ENCODE results near the gene ATP11B.
"Not testable (repeated sequence)": the region's sequence is repeated elsewhere in the genome, so short reads cannot be mapped to it uniquely, and the experiment has no call there.

ATP11B gene

DNA sequence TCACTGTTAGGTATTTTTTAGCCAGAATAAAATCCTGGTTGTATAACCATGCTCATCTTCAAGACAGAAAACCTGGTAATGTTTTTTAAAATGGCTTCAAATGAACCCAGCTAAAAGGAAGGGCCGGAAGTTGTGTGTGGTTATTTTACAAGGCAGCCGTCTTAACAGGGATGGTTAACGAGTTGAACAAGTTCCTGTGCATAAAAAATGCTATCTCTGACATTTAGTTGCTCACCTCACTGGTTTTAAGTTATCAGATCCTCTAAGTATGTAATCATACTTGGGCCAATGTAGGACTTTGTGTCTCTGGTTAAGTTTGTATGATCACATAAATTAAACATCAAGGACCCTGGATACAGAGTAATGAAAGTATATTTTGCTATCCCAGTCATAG is 2.1 kb downstream of the ATP11B start:
- DNase-seq (ENCODE audit: low read depth): no peak

DNA sequence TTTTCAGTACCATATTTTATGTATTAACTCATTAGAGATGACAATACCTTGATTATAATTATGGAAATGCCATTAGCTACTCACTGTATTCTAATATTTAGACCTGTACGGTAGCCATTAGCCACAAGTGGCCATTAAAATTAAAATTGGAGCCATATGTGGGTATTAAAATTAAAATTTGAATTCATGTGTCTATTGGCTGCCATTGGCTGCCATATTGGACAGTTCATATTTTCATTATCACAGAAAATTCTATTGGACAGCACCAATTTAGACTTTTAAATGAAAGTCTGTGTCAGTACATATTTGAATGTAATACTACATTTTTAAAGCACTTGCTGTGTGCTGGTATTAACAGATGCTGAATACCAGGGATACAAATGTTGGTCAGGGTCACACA is 3.0 kb downstream of the ATP11B start:
- DNase-seq (ENCODE audit: low read depth): no peak

DNA sequence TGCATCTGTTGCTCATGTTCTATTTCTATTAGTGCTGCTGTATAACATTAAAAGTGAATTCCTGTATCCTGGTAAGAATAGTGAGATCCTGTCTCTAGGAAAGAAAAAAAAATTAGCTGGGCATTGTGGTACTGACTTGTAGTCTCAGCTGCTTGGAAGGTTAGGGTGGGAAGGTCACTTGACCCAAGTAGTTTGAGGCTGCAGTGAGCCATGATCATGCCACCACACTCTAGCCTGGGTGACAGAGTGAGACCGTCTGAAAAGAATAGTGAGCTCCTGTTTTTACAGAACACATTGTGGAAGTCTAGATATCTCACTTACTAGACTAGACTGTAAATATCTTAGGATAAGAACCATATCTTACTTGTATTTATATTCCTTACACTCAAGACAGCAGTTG is 4.6 kb downstream of the ATP11B start:
- DNase-seq (ENCODE audit: low read depth): no peak

DNA sequence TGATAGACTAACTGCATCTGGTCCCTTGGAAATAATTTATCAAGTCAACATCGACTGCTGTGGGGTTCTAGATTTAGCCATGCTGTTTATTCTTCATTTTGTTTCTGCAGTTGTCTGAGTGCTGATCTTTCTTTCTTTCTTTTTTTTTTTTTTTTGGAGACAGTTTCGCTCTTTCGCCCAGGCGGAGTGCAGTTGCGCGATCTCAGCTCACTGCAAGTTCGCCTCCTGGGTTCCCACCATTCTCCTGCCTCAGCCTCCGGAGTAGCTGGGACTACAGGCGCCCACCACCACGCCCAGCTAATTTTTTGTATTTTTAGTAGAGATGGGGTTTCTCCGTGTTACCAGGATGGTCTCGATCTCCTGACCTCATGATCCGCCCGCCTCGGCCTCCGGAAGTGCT is 5.8 kb downstream of the ATP11B start:
- DNase-seq (ENCODE audit: low read depth): not testable (repeated sequence)

DNA sequence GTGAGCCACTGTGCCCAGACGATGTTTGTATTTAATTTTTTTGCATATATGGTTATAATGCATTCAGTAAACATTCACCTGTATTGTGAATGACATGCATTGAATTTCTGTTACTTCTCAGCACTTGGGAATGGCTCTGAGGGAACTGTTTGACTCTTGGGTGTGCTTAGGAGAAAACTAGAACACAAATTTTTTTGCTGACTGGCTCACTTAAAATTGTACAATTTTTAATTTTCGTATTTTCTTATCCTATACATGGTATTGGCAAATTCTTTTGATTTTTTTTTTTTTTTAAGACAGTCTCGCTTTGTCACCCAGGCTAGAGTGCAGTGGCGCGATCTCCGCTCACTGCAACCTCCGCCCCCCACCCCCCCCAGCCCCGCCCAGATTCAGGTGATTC is 7.2 kb downstream of the ATP11B start:
- no peak for DNase-seq (ENCODE audit: low read depth)

DNA sequence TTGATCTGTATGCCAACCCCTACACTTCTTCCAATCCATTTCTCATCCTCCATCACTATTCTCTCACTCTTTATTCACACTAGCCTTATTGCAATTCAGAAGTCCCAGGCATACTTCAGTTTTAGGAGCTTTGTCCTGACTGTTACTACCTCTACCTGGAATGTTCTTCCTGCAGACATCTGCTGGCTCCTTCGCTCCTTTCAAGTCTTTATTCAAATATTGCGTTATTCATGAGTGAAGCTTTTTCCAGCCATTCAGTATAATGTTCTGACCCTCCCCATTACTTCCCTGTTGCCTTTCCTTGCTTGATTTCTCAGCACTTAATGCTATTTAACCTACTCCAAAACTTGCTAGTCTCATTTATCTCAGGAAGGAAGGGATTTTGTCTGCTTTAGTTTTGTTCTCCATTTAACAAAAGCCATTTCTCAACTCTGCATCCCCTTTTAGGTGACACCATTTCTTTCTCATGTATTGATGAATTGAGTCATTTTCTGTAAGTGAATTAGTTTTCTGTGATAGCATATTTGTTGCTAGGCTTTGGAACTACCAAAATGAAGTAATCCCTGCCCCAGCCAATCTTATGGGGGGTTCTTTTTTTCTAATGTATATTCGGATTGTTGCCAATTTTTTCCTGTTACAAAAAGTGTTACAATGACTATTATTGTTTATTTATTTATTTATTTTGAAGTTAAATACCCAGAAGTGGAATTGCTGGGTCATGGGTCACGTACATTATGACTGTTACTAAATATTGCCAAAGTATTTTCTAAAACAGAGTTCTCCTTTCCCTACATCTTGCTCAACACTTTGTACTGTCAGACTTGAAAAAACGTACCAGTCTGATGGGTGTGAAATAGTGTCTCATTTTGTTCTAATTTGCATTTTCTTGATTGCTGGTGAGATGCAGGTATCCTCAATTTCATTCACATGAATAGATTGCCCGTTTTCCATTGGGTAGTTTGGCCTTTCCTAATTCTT is 9.4 kb downstream of the ATP11B start:
- no peak for DNase-seq (ENCODE audit: low read depth)

DNA sequence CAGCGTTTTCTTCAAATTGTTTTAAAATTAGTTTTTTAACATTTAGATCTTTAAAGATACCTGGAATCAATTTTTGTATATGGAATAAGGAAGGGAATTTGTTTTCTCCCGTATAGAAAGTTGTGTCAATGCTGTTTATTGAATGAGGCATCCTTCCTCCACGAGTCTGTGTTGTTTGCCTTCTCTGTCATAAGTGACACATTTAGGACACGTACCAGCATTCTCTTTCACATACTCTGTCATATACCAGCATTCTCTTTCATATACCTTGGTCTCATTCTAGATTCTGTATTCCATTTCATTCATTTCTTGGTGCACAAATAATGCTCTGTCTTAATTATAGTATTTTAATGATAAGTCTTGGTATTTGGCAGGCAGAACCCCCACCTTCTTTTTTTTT is 10.3 kb downstream of the ATP11B start:
- DNase-seq (ENCODE audit: low read depth): no peak

DNA sequence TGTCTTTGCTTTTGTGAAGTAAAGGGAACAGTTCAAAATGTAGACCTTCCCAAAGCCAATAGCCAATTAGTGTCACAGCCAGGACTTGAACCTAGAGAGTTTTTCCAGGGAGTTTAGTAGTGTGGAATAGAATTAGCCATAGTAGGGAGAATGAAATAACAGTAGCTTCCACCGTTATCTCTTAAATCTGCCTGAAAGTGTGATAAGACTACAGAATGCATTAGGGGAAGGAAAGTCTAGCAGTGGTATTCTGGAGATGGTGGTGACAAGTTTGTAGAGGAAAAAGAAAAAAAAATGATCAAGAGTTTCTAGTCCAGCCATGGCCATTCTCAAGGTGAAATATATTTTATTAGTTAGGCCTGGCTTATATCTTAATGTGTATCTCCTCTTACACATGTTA is 13.8 kb downstream of the ATP11B start:
- DNase-seq (ENCODE audit: low read depth): no peak

DNA sequence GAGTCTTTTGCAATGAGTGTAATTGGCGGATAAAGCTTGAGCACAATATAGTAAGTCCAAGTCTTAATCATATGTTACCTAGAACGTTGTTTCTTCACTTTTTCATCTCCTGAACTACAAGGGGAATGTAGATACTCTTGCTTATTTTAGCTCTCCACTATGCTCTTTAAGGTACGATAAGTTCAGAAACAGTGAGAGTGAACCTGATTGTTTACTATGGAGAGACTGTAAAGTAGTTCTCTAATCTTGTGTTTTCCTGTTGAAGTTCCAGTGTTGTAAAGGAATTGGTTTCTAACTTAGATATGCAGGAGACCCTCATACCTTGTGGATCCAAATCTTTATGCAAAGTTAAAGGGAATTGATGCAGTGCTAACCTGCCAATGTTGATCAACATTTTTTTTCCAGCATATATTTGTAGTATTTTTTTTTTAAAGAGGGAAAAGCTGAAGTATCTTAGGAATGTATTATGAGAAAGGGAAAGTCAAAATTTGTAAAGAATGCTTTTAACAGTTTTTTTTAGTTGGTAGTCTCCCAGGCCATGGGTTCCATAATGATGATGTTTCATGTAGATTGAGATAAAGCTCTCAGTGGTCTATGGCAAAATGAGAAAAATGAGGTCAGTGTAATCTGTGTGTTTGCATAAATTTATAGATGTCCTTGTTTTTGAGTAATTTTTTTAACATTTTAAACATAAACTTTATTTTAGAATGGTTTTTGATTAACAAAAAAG is 14.9 kb downstream of the ATP11B start:
- DNase-seq (ENCODE audit: low read depth): no peak

DNA sequence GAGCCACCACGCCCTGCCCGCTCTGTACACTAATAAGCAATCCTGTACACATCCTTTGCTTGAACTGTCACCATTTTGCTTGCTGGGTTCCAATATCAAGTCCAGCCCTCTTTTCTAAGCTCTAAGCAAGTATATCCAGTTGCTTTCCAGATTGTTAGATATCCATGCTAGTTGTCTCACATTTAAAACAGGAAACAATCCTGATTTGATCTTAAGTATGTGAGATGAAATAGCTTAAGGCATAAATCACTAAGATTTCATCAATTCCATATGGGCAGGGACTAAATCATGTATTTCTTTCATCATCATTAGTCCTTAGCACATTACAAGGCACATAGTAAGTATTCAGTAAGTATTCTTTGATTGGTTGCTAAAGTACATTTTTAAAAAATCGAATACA is 16.2 kb downstream of the ATP11B start:
- no peak for DNase-seq (ENCODE audit: low read depth)

DNA sequence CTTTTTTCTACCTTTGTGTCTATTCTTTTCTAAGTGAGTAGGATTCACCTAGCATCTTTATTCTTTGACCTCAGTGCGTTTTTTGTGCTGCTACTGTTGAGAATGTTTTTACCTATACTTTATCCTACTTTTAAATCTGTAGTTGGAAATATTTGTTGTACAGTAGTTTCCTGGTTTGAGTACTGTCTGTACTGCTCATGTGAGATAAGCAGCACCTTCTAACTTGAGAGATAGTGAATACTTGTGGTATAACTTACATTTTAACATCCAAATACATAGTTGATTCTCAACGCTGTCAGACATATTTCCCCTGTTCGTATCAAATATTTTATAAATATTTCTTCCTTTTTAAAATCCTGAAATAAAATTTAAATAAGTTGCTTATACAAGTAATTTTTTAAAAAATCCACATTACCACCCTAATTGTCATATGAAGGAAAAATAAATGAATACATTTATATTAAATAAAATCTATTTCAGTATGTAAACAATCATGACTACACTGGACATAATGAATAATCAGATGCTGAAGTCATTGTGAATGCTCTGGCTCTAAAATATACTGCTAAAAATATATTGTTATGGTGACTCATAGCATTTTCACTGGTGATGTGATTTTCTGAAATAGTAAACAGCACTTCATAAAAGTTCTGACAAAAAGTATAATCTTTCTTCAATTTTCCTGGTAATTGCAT is 17.4 kb downstream of the ATP11B start:
- DNase-seq (ENCODE audit: low read depth): no peak

DNA sequence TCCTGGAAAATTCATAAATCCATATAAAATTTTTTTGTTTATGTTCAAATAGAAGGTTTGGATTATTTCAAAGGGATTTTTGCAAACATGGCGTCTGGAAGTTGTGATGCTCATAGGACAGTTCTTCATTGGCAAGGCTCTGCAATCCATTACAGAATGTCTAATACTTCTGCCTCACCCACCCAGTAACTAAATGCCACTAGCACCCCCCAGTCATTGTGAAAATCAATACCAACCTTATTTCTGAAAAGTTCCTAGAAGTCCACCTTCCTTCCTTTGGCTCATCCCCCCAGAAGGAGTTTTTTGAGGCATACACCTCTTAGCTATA is 17.9 kb downstream of the ATP11B start:
- no peak for DNase-seq (ENCODE audit: low read depth)

DNA sequence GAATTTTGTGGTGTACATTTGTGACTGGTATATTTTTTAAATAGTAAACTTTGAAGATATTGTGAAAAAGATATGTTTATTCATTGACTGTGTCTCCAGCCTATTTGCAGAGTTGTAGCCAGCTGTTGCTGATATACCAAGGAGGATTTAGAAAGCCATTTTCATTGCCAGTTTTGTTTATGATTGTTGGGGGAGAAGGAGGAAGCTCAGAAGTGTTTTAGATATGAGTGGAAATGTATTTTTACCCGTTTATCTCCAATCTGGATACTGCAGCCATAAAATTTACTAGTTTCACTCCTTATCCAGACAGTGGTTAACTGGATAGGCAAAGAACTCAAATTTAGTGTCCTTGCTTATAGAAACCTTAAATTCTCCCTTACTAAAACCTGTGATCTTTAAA is 18.8 kb downstream of the ATP11B start:
- no peak for DNase-seq (ENCODE audit: low read depth)

DNA sequence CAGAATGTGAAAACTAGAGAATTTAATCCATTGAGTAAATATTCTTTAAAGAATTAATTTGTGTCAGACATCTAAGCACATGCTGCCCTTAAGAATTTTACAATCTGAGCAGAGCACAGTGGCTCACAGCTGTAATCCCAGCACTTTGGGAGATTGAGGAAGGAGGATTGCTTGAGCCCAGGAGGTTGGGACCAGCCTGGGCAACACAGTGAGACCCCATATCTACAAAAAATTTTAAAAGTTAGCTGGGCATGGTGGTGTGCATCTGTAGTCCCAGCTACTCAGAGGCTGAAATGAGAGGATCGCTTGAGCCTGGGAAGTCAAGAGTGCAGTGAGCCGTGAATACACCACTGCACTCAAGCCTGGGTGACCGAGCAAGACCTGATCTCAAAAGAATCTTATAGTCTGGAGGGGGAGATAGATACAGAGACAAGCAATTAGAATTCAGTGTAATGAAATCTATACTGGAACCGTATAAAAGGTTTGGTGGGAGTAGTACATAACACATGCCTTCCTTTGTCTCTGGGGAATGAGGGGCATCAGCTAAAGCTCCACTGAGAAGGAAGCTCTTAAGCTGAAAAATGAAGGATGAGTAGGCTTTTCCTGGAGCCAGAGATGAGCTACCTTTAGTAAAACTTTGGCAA is 21.2 kb downstream of the ATP11B start:
- DNase-seq (ENCODE audit: low read depth): no peak

DNA sequence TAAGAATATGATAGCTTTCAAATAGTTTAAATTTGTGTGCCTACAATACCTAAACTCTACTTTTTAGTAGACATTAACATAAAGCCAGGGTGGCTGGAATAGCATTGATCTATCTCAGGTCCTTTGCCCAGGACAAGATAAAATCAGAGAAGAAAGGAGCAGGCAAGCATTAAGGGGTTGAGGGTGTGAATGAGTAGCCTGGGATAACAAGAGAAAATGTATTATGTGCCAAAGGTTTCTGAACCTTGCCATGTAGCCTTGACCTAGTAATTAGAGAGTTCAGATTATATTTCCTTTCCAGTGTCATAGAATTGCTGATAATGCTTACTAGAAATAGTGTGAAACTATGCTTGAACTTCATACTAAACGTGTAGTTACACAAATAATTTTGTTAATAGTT is 22.9 kb downstream of the ATP11B start:
- DNase-seq (ENCODE audit: low read depth): no peak

DNA sequence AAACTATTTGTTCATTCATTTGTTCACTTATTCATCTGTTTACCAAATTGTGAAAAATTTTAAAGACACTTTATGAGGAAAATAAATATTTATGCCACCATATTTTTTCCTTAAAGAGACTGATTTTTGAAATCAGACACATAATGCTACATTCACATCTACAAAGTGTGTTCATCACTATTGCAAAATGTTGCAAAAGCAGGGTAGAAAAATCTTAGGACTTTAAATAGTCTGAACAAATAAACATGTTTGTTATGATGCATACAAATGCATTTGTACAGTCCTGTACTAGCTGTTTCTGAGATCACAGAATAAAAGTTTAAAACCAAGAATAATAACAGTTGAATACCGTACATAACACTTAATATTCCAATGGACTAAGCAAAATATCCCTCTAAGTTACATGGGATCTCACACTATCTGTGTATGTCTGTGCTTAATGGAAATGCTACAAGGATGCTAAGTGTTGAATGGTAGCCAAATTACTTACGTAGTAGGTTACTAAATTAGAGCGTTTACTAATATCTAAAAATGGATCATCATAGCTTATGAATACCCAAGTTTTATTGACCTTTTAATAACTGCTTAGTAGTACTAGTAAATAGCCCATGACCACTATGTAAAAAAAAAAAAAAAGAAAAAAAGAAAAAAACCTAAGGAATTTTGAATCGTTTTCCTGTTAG is 25.1 kb downstream of the ATP11B start:
- DNase-seq (ENCODE audit: low read depth): no peak

DNA sequence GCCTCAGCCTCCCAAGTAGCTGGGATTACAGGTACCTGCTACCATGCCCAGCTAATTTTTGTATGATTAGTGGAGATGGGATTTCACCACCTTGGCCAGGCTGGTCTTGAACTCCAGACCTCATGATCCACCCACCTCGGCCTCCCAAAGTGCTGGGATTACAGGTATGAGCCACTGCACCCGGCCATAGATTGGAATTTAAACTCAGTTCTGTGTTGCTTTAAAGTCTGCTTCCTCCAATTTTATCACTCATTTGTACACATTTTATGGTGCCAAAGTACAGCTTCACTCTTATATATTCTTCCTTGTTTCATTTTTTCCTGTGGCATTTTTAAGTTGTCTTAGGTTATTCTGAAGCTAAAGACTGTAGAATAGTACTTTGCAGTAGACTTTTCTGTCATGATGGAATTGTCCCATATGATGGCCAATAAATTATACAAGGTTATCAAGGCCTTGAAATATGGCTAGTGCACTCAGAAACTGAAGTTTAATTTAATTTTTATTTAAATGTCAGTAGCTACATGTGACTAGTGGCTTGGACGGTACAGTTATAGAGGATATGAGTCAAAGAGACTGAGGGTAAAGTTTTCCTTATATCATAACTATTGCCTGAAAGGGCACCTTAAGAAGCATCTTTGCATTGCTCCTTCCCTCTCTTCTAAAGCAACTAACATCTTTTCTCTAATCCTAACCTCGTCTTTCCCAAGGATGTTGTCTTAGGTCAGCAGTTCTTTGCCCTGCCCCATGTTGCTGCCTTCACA is 28.1 kb downstream of the ATP11B start:
- no peak for DNase-seq (ENCODE audit: low read depth)

DNA sequence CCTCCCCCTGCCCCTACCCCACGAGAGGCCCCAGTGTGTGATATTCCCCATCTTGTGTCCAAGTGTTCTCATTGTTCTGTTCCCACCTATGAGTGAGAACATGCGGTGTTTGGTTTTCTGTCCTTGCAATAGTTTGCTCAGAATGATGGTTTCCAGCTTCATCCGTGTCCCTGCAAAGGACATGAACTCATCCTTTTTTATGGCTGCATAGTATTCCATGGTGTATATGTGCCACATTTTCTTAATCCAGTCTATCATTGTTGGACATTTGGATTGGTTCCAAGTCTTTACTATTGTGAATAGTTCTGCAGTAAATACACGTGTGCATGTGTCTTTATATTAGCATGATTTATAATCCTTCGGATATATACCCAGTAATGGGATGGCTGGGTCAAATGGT is 29.0 kb downstream of the ATP11B start:
- not testable (repeated sequence) for DNase-seq (ENCODE audit: low read depth)

DNA sequence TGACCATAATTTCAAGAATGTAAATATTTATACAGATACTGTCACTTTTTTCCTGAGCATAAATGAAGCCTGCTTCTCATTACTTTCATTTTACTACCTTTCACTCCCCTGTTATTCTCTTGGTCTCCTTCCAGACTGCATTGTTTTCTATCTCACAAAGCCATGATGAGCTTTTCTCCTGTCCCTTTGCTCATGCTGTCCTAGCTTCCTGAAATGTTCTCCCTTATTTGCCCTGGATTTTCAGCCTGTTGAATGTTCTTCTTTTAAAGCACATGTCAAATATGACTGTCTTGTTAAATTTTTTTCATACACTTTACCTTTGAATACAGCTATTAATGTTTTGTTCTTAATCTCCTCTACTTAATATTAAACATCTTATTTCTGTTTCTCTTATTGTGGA is 31.7 kb downstream of the ATP11B start:
- DNase-seq (ENCODE audit: low read depth): no peak

DNA sequence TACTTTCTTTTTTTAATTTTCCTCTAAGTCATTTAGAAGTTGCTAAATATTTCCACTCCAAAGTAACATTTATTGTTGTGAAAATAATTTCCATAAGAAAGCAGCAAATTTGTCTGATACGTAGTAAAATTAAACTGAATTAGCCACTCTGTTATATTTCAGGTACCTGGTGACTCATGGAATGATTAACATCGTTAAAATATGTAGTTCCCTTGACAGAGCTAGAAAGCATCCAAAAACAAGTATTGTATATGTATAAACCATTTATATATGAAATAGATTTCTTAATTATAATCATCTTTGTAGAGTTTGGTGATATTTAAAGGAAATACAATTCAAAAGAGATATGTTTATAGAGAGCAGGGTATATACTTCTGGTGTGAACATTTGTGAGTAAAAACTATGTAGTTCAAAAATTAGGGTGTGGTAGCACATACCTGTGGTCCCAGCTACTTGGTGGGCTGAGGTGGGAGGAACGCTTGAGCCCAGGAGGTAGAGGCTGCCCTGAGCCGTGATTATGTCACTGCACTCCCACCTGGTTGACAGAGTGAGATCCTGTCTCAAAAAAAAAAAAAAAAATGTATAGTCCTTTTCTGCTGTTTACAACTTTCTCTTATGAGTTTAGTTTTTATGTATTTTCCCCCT is 36.6 kb downstream of the ATP11B start:
- DNase-seq (ENCODE audit: low read depth): no peak
